GM13977 (cell line): ENCODE data around the gene SEMA3B.

Source experiments
- DNase-seq: peaks from one replicate; pipeline ENCODE4 v3.0.0; 2012; ENCODE audit warnings: low spot score
- in situ Hi-C: fragments of 300-500 bp; cut with MboI; formaldehyde crosslinking; loops from one replicate; pipeline ENCODE4 v1.12.0; 2022; ENCODE audit warnings: low sequenced_read_pairs, low pct_unique_long_range_greater_than_20kb, mixed read lengths, inconsistent platforms; ENCODE audit not compliant: unreplicated experiment
- TF ChIP-seq, protein P1 (sequence below): IDR thresholded peaks from 2 replicates; pipeline ENCODE4 v1.5.1; 2012; ENCODE audit warnings: mild to moderate bottlenecking, control low read depth; ENCODE audit not compliant: insufficient read depth; ENCODE audit errors: extremely low read depth, missing control alignments

The SEMA3B gene

DNA sequence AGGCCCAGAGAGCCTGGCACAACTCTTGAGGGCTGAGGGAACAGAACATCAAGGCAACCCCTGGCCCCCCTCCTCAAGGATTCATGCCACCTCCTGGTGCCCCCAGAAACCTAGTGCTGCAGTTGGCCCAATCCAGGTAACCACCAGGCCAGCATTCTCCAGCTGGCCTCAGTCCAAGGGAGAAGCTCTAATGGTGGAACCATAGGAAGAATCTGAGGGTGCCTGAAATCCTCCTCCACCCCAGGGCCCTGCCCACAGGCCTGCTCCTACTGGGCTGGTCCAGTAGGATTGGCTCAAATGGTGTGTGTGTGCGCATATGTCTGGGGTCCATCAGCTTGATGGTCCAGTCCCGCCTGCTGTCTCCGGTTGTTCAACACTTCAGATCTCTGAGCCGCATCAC lies 45.9 kb downstream of the SEMA3B start:
- in situ Hi-C loops: no loop called here
- TF ChIP-seq, protein P1, sequence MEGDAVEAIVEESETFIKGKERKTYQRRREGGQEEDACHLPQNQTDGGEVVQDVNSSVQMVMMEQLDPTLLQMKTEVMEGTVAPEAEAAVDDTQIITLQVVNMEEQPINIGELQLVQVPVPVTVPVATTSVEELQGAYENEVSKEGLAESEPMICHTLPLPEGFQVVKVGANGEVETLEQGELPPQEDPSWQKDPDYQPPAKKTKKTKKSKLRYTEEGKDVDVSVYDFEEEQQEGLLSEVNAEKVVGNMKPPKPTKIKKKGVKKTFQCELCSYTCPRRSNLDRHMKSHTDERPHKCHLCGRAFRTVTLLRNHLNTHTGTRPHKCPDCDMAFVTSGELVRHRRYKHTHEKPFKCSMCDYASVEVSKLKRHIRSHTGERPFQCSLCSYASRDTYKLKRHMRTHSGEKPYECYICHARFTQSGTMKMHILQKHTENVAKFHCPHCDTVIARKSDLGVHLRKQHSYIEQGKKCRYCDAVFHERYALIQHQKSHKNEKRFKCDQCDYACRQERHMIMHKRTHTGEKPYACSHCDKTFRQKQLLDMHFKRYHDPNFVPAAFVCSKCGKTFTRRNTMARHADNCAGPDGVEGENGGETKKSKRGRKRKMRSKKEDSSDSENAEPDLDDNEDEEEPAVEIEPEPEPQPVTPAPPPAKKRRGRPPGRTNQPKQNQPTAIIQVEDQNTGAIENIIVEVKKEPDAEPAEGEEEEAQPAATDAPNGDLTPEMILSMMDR: no peak
- no peak for DNase-seq

DNA sequence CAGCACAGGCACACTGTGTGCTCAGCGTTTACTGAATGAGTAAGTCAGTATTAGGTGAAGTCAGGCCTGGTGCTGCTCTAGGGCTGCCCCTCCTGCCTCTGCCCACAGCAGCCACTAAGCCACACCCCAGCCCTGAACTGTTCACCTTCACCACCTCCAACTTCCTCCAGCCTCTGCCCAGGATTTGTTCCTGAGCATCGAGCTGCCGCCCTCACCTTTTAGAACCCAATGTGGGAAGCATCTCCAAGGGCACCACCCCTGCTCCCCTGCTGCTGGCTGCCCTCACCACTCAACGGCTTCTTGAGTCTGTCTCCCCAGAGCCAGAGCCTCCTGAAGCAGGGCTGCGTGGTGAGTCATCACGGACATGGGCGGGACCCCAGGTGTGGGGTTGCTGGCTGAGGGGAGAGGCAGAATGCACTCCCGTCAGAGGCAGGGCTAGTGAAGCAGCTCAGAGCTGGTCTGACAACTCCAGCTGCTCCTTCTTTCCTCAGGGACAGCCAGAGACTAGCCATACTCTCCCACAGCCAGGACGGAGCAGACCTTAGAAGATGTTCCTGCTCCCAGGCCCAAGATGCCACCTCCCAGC lies 47.8 kb downstream of the SEMA3B start:
- TF ChIP-seq, protein P1: no peak
- in situ Hi-C loops: no loop called here
- DNase-seq: no peak

DNA sequence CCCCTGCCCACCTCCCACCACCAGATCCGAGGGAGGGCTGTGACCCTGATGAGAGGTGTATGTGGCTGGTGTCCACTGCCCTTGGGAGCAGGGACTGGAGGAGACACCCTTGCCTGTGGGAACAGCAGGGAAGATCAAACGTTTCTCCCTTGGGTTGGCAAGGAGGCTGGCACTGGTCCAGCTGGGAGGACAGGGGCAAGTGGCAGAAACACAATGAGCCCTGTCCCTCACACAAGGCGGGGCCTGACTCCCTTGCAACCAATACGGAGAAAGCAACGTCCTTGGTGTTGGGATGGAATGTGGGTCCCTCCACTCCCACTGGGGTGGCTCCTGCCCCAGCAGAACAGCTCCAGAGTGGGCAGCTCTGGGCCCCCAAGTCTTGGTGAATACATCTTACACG lies 48.4 kb downstream of the SEMA3B start:
- DNase-seq: no peak
- in situ Hi-C loops: no loop called here
- TF ChIP-seq, protein P1: no peak

DNA sequence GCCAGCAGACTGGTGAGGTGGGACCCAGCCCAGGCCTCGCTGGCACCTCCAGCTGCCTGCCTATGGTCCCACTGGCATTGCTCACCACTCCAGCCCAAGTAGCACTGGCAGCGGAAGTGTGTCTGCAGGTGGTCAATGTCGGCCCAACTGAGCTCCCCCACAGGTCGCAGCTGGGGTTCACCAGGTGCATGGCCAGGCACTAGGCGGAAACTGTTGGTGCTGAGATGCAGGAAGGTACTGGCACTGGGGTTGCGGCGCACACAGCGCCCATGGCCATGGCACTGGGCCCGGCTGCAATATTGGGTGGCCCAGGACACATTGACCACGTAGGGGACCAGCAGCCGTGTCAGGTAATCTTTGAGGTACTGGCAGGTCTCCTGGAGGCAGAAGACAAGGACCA lies 49.2 kb downstream of the SEMA3B start:
- in situ Hi-C loops: no loop called here
- TF ChIP-seq, protein P1: no peak
- DNase-seq: no peak

DNA sequence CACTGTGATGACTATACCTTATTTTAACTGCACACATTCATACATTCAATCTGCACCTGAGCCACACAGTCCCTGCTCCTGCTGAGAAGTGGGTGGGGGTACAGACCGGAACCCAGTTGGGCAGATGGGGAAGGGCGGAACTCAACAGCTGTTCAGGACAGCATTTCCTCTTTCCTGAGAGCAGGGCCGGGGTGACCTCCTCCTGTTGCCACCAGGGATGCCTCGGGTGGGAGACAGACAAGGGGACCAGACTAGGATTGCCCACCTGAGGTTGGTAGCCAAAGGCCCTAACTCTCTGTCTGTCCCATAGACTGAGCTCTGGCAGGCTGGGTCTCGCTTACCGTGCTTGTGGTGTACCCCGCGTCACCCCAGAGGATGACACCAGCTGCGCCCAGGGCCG lies 49.7 kb downstream of the SEMA3B start:
- in situ Hi-C loops: no loop called here
- TF ChIP-seq, protein P1: no peak
- DNase-seq: no peak

DNA sequence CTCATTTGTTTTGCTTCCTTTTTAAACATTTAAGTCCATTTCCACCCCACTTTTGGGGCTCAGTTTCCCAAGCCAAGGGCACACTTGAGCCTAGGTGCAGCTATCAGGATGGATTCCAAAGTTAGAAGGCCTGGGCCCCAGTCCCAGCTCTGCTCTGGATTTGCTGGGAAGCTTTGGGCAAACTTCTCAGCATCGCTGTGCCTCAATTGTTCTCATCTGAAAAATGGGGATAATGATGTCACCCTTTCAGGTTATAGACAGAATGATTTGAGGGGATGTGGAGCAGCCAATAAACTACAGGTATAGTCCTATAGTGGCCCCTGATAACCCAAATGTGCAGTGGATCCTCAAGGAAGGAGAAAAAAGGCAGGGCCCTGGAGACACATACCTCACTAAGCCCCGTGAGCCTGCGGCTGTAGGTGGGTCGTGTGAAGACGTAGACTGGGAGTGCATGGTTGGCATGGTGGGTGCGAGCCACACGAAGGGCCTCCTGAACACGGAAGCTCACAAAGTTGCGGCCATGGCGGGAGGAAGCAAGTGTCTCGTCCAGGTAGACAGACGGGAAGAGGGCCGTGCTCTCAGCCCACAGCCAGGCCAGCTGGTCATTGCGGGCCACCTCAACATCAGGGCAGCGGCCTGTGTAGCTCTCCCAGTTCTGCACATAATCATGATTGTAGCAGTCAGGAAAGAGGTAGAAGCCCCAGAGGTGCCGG lies 50.4 kb downstream of the SEMA3B start:
- no peak for DNase-seq
- TF ChIP-seq, protein P1: no peak
- in situ Hi-C loops: no loop called here
